SK-N-SH (cell line): ENCODE data around the gene CLN5.

Source experiments
- EZH2phosphoT487 ChIP-seq: fragments of 200-600 bp; sonication (generic); IDR thresholded peaks from 2 replicates; pipeline ENCODE4 v1.6.1; 2017; ENCODE audit warnings: low read depth, mixed run types, mild to moderate bottlenecking, antibody characterized with exemption, moderate library complexity, borderline replicate concordance
- FOXM1 ChIP-seq: IDR thresholded peaks from 2 replicates; pipeline ENCODE4 v1.4.0; 2012; ENCODE audit warnings: low read depth, mild to moderate bottlenecking
- GATA2 ChIP-seq: sonication (generic); formaldehyde crosslinking; IDR thresholded peaks from 2 replicates; pipeline ENCODE4 v1.5.0; 2020; ENCODE audit warnings: mild to moderate bottlenecking, missing genetic modification reagents
- JUND ChIP-seq: IDR thresholded peaks from 2 replicates; pipeline ENCODE4 v1.4.0; 2012
- MXI1 ChIP-seq: IDR thresholded peaks from 2 replicates; pipeline ENCODE4 v1.6.1; 2012; ENCODE audit warnings: mild to moderate bottlenecking, low read depth, low read length, improper control_type of control experiment
- RAD21 ChIP-seq: IDR thresholded peaks from 2 replicates; pipeline ENCODE4 v1.6.1; 2012; ENCODE audit warnings: mild to moderate bottlenecking, low read length
- SIN3A ChIP-seq: IDR thresholded peaks from 2 replicates; pipeline ENCODE4 v1.6.1; 2012; ENCODE audit warnings: low read depth, mild to moderate bottlenecking, low read length, moderate library complexity, borderline replicate concordance
- TCF12 ChIP-seq: IDR thresholded peaks from 2 replicates; pipeline ENCODE4 v1.4.0; 2012
- TF ChIP-seq, protein P1 (sequence below): fragments of 200-600 bp; sonication (generic); IDR thresholded peaks from 2 replicates; pipeline ENCODE4 v1.6.1; 2017; ENCODE audit warnings: antibody characterized with exemption, mild to moderate bottlenecking, moderate library complexity
- TF ChIP-seq, protein P2 (sequence below): IDR thresholded peaks from 2 replicates; pipeline ENCODE4 v1.4.0; 2012; ENCODE audit warnings: low read depth
- TF ChIP-seq, protein P3 (sequence below): IDR thresholded peaks from 2 replicates; pipeline ENCODE4; 2012

DNA sequence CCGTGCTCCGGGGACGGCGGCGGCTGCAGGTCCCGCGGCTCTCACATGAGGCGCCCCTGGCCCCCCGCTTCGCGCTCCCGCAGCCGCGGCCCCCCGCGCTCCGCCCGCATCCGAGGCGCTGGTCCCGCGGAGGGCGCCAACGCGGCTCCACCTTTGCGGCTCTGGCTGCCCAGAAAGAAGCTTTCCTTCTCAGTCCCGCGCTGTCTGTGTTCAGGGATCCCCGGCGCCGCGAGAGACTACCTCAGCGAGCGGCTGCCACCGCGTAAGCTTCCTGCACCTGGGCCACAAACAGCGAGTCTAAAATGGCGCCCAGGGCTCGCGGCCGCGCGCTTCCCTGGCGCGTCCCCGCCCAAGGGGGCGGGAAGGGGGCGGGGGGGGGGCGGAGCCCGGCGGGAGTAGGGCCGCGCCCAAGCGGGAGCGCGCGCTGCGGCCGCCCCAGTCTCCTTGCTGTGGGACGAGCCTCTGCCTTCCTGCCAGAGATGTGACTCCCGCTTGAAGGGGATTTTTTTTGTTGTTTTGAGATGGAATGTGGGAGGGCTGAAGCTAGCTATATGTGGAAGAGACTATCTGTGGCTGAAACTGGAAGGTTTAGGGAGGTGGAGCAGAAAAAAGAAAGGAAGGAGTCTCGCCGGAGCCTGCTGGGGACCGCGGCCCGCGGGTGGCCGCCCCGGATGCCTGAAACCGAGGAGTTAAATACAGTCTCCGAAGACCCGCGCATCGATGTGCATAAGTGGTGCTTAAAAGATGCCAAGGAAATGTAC lies 35.2 kb downstream of the CLN5 start, which contains the start of gene FBXL3:
- TF ChIP-seq EZH2phosphoT487 (no peak), FOXM1 (no peak), TCF12 (no peak), RAD21 (no peak), MXI1 (0 out of 2 replicates have a peak, but pooled peaks have one; percentile 19), SIN3A (no peak), JUND (no peak), GATA2 (CRISPR knock-in tag) (no peak)
- TF ChIP-seq, protein P1, sequence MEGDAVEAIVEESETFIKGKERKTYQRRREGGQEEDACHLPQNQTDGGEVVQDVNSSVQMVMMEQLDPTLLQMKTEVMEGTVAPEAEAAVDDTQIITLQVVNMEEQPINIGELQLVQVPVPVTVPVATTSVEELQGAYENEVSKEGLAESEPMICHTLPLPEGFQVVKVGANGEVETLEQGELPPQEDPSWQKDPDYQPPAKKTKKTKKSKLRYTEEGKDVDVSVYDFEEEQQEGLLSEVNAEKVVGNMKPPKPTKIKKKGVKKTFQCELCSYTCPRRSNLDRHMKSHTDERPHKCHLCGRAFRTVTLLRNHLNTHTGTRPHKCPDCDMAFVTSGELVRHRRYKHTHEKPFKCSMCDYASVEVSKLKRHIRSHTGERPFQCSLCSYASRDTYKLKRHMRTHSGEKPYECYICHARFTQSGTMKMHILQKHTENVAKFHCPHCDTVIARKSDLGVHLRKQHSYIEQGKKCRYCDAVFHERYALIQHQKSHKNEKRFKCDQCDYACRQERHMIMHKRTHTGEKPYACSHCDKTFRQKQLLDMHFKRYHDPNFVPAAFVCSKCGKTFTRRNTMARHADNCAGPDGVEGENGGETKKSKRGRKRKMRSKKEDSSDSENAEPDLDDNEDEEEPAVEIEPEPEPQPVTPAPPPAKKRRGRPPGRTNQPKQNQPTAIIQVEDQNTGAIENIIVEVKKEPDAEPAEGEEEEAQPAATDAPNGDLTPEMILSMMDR = no peak
- TF ChIP-seq, protein P2, sequence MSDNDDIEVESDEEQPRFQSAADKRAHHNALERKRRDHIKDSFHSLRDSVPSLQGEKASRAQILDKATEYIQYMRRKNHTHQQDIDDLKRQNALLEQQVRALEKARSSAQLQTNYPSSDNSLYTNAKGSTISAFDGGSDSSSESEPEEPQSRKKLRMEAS = no peak; the same call in 1 of the 2 replicates
- TF ChIP-seq, protein P3, sequence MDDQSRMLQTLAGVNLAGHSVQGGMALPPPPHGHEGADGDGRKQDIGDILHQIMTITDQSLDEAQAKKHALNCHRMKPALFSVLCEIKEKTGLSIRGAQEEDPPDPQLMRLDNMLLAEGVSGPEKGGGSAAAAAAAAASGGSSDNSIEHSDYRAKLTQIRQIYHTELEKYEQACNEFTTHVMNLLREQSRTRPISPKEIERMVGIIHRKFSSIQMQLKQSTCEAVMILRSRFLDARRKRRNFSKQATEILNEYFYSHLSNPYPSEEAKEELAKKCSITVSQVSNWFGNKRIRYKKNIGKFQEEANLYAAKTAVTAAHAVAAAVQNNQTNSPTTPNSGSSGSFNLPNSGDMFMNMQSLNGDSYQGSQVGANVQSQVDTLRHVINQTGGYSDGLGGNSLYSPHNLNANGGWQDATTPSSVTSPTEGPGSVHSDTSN = no peak
